K562 (cell line): ENCODE data around the gene DISC1. TPM values are rescaled to one million over a fixed set of nuclear protein-coding genes. Genes with fewer than 3 reads are reported as not detected.

Experiments
- ATAC-seq: fragments of 200-7000 bp; cut with Tn5 transposase; 3 replicates; pipeline ENCODE4 v1.9.1; 2020; ENCODE audit warnings: moderate library complexity
- BruUV-seq: library from RNA; stranded (reverse); fragments of 400-500 nt; replicated peaks from 2 replicates; lab custom pipeline; 2021; lab: Mats Ljungman, UMichigan
- CTCF ChIA-PET: fragments of 300-600 bp; formaldehyde crosslinking; extraction: SDS; loops from one replicate; lab custom pipeline; 2021; ENCODE audit warnings: low intra/inter-chr PET ratio; lab: Yijun Ruan, JAX
- POLR2A ChIA-PET: fragments of 300-600, 350-650 bp; sonication (Branson Sonifier 250); formaldehyde crosslinking; extraction: SDS; loops from one replicate; lab custom pipeline; 2021; ENCODE audit warnings: antibody characterized with exemption, inconsistent platforms; lab: Yijun Ruan, JAX
- DNase-seq, 4 experiments: peaks; one replicate each; pipeline versions ENCODE4 v3.0.0 to v3.0.0-alpha.2; 2011 to 2018; ENCODE audit warnings: low spot score in 3 of 4, mixed read lengths in 3 of 4; ENCODE audit errors: extremely low read depth in 1 of 4
- FAIRE-seq: peaks from 2 replicates; lab custom pipeline; 2011; peaks lifted over from hg19 to GRCh38; lab: Jason Lieb, UNC
- H2AFZ ChIP-seq: 2 replicates; pipeline ENCODE4 v1.6.0; 2011; ENCODE audit warnings: low read depth, low read length, control low read depth, inconsistent platforms
- H3K27ac ChIP-seq: fragments of 200-600 bp; 3 replicates; pipeline ENCODE4 v1.8.0; 2011; ENCODE audit warnings: low read depth, mild to moderate bottlenecking, control low read depth, inconsistent platforms, low read length, moderate library complexity, mixed read lengths; ENCODE audit errors: extremely low read depth
- H3K27me3 ChIP-seq, 2 experiments: fragments of 300-600 bp in 1 of 2; 2 replicates in 1 of 2; 3 replicates in 1 of 2; pipeline versions ENCODE4 v1.6.0 to v1.8.0; 2011; ENCODE audit warnings: inconsistent platforms in 2 of 2, low read length in 2 of 2, mild to moderate bottlenecking in 1 of 2, mixed read lengths in 1 of 2, moderate library complexity in 1 of 2; ENCODE audit not compliant: control insufficient read depth in 2 of 2, insufficient read depth in 2 of 2
- H3K36me3 ChIP-seq: fragments of 300-600 bp; 3 replicates; pipeline ENCODE4 v1.8.0; 2011; ENCODE audit warnings: mild to moderate bottlenecking, low read length, inconsistent platforms; ENCODE audit not compliant: control insufficient read depth, insufficient read depth
- H3K4me1 ChIP-seq, 2 experiments: fragments of 200-600 bp in 1 of 2; replicated peaks in 1 of 2; 2 replicates in 1 of 2; 3 replicates in 1 of 2; pipeline versions ENCODE4 v1.5.1 to v1.8.0; 2011; ENCODE audit warnings: inconsistent platforms in 2 of 2, low read length in 2 of 2, mild to moderate bottlenecking in 1 of 2, mixed read lengths in 1 of 2, moderate library complexity in 1 of 2; ENCODE audit not compliant: control insufficient read depth in 2 of 2, insufficient read depth in 2 of 2
- H3K4me2 ChIP-seq: 2 replicates; pipeline ENCODE4 v1.6.1; 2011; ENCODE audit warnings: low read length, control low read depth, inconsistent platforms, mixed read lengths; ENCODE audit not compliant: insufficient read depth
- H3K4me3 ChIP-seq: fragments of 200-600 bp; sonication (generic), shearing (Covaris generic); 2 replicates; pipeline ENCODE4 v1.5.1; 2016; ENCODE audit warnings: control low read depth, inconsistent platforms
- H3K79me2 ChIP-seq: fragments of 200-600 bp; 3 replicates; pipeline ENCODE4 v1.8.0; 2011; ENCODE audit warnings: low read length, inconsistent platforms; ENCODE audit not compliant: control insufficient read depth, insufficient read depth
- H3K9ac ChIP-seq, 2 experiments: 2 replicates each; pipeline versions ENCODE4 v1.6.0 to v1.6.1; 2011; ENCODE audit warnings: low read depth in 2 of 2, low read length in 2 of 2, control low read depth in 1 of 2, inconsistent platforms in 1 of 2, mild to moderate bottlenecking in 1 of 2, mixed read lengths in 1 of 2; ENCODE audit not compliant: insufficient read depth in 1 of 2
- H3K9me1 ChIP-seq: one replicate; pipeline ENCODE4 v1.6.0; 2011; ENCODE audit warnings: inconsistent platforms, mild to moderate bottlenecking, low read length, moderate library complexity; ENCODE audit not compliant: control insufficient read depth, insufficient read depth
- H3K9me3 ChIP-seq: replicated peaks from 2 replicates; pipeline ENCODE4 v1.5.1; 2011; ENCODE audit warnings: low read depth, low read length, inconsistent platforms; ENCODE audit not compliant: control insufficient read depth, insufficient read depth
- H4K20me1 ChIP-seq: replicated peaks from 2 replicates; pipeline ENCODE4 v1.6.1; 2011; ENCODE audit warnings: low read length, inconsistent platforms, mixed read lengths; ENCODE audit not compliant: control insufficient read depth, insufficient read depth
- CBFA2T3 ChIP-seq: fragments of 450-650 bp; IDR thresholded peaks from 2 replicates; pipeline ENCODE4 v1.6.1; 2017
- ETV1 ChIP-seq: fragments of 450-650 bp; conservative IDR thresholded peaks from 2 replicates; pipeline ENCODE4 v1.6.1; 2016; ENCODE audit warnings: missing genetic modification characterization, control low read depth, low read depth, missing compliant biosample characterization
- GATAD2A ChIP-seq: fragments of 450-650 bp; IDR thresholded peaks from 2 replicates; pipeline ENCODE4 v1.6.1; 2017
- HDAC1 ChIP-seq, 2 experiments: fragments of 450-650 bp; IDR thresholded peaks; 2 replicates each; pipeline ENCODE4 v1.6.1; 2016 to 2017; ENCODE audit warnings: inconsistent platforms in 1 of 2, mild to moderate bottlenecking in 1 of 2, moderate library complexity in 1 of 2
- JUN ChIP-seq, 2 experiments: sonication (generic) in 1 of 2; formaldehyde crosslinking in 1 of 2; IDR thresholded peaks; 2 replicates each; pipeline versions ENCODE4 v1.6.1 to v1.8.0; 2012 to 2022; ENCODE audit warnings: borderline replicate concordance in 2 of 2, mild to moderate bottlenecking in 2 of 2, improper control_type of control experiment in 1 of 2, low read depth in 1 of 2, low read length in 1 of 2, missing genetic modification reagents in 1 of 2
- NFE2L1 ChIP-seq: fragments of 450-650 bp; IDR thresholded peaks from 2 replicates; pipeline ENCODE4 v1.6.1; 2016; ENCODE audit warnings: missing genetic modification characterization, low read depth, mild to moderate bottlenecking, missing compliant biosample characterization, moderate library complexity, borderline replicate concordance
- NFYB ChIP-seq: IDR thresholded peaks from 2 replicates; pipeline ENCODE4 v1.6.1; 2011; ENCODE audit warnings: mild to moderate bottlenecking, moderate library complexity; ENCODE audit not compliant: insufficient read length; ENCODE audit errors: extremely low read depth
- POLR2H ChIP-seq: IDR thresholded peaks from 2 replicates; pipeline ENCODE4 v1.6.1; 2016; ENCODE audit warnings: missing genetic modification characterization, low read depth, mild to moderate bottlenecking, control low read depth, missing compliant biosample characterization, moderate library complexity
- SAFB2 ChIP-seq: fragments of 200-400 bp; formaldehyde crosslinking; IDR thresholded peaks from 2 replicates; pipeline ENCODE4 v1.6.1; 2018; ENCODE audit warnings: borderline replicate concordance, low read length, low read depth, moderate library complexity; ENCODE audit not compliant: severe bottlenecking
- U2AF1 ChIP-seq: fragments of 200-400 bp; formaldehyde crosslinking; optimal IDR thresholded peaks from 2 replicates; pipeline ENCODE3; 2017; ENCODE audit warnings: mild to moderate bottlenecking, low read depth, low read length, moderate library complexity
- ZNF644 ChIP-seq: fragments of 200-800 bp; sonication (Bioruptor generic); IDR thresholded peaks from 2 replicates; pipeline ENCODE4 v1.6.1; 2016; ENCODE audit warnings: low read depth, missing genetic modification characterization, missing compliant biosample characterization
- WGBS: fragments of 100-300 bp; shearing (Covaris generic); methylation state at CpG from one replicate; pipeline ENCODE4 v1.1.6; 2016; ENCODE audit warnings: low coverage, mixed read lengths; ENCODE audit not compliant: insufficient coverage; ENCODE audit errors: missing lambda C conversion rate; 5-methylcytosine and 5-hydroxymethylcytosine counted together
- in situ Hi-C: fragments of 300-500 bp; cut with MboI; formaldehyde crosslinking; loops from 4 replicates; pipeline ENCODE4 v1.15.0; 2018; ENCODE audit warnings: inconsistent platforms, mixed read lengths
- intact Hi-C: fragments of 100-400 bp; cut with micrococcal nuclease; formaldehyde crosslinking; loops from 2 replicates; pipeline ENCODE4 v1.14.2; 2022
- polyA plus RNA-seq, 8 experiments: library from polyadenylated mRNA; depleted of rRNA in 4 of 8; stranded (reverse) in 5 of 8; unstranded in 3 of 8; fragments of >200 nt; fragmentation: Nextera tagmentation in 2 of 8; fragmentation: Illumina TruSeq in 1 of 8; extraction: Ambion mirVana in 2 of 8; extraction: Trizol in 1 of 8; gene quantifications; 2 replicates each; pipeline versions ENCODE4 v1.2.1 to v1.2.3, GENCODE V29; 2011 to 2014; ENCODE audit warnings: inconsistent platforms in 1 of 8, missing spikeins in 1 of 8
- total RNA-seq, 7 experiments: library from RNA; depleted of rRNA in 6 of 7; stranded (reverse); fragments of >200 nt in 6 of 7; fragmentation: Illumina TruSeq in 2 of 7; extraction: Trizol in 2 of 7; gene quantifications; 2 replicates each; pipeline versions ENCODE4 v1.2.1 to v1.2.3, GENCODE V29; 2011 to 2021; ENCODE audit warnings: low replicate concordance in 1 of 7
- TF ChIP-seq, protein P1 (sequence below): fragments of 450-650 bp; IDR thresholded peaks from 2 replicates; pipeline ENCODE4 v1.7.0; 2016; ENCODE audit warnings: borderline replicate concordance

Gene DISC1
- total and polyA plus RNA-seq, 9 of the 15 experiments (the other 6 are each of a cell fraction or from before 2014, with no cell fraction given): 0.01 to 0.11 (median 0.08) TPM; not detected in 1

DNA sequence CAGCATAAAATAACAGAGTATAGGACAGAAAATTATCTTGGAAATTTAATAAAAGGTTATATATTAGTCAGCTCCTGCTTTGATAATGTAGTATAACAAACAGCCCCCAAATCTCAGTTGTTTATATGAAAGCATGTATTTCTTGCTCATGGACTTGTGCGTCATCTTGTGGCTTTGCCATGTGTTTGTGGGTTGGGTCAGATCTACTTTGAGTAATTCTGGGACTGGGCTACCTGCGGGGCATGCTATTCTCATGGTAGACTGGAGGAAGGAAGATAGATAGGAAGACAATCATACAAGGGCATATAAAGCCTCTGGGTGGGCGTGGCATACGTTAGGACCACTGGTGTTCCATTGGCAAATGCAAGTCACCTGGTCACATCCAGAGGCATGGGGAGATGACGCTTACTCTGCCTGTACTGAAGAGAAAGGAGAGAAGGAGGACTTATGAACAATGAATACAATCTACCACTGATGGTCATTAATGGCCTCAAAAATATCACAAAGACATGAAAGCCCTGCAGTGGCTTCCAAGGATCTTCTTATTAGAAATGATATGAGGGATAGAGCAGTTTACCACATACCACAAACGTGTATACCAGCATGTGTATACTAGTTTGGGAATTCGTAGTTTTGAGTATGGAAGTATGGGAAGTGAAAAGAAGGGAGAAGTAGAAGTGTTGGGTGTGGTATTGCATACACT is 267.0 kb downstream of the DISC1 start:
- Histone ChIP-seq H3K4me3 (no peak overlapping the region), H3K36me3 (no peaks in the 10 kb centered on the region), H3K79me2 (no peaks in the 10 kb centered on the region), H3K9me1 (no peaks in the 10 kb centered on the region), H3K4me1 (no peaks in the 10 kb centered on the region), H3K4me2 (no peak overlapping the region), H3K27ac (no peak overlapping the region)
- in situ Hi-C loops: no loop called here
- CTCF ChIA-PET: no interaction called here
- no peak for ATAC-seq
- intact Hi-C loops: no loop called here
- no peak for DNase-seq
- no peak for FAIRE-seq
- WGBS: 1% methylated on average over 7 of the region's 7 CpGs
- TF ChIP-seq POLR2H (tag) (no peak), NFYB (peak; percentile 19)
- TF ChIP-seq, all 486 proteins: peak for 1
- POLR2A ChIA-PET: no interaction called here
- Histone ChIP-seq H3K9me3 (no peaks in the 10 kb centered on the region), H2AFZ (no peak overlapping the region), H3K9ac (no peak overlapping the region), H3K27me3 (no peaks in the 10 kb centered on the region), H4K20me1 (no peaks in the 10 kb centered on the region)
- no TSS peak for BruUV-seq

DNA sequence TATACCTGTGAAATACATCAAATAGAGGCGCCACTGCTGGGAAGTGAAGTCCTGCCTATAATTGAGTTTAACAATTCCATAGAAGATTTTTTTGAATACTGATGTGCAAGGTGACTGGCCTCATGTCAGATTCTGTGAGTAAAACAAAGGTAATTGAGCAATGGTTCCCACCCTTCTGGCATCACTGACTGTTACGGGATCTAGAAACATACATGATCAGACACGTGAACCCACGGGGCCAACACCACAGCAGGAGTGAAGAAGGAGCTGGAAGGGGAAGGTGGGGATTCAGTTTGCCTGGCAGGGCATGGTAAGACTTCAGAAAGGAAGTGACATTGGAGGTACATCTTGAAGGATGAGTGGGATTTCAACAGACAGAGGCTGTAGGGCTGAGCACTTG is 270.2 kb downstream of the DISC1 start:
- Histone ChIP-seq H3K27me3 (no peaks in the 10 kb centered on the region), H3K27ac (no peak overlapping the region), H3K4me2 (no peak overlapping the region), H3K9ac (no peak overlapping the region), H3K4me3 (no peak overlapping the region), H3K9me1 (no peaks in the 10 kb centered on the region), H3K79me2 (no peaks in the 10 kb centered on the region), H3K9me3 (no peaks in the 10 kb centered on the region), H2AFZ (no peak overlapping the region), H4K20me1 (no peaks in the 10 kb centered on the region), H3K4me1 (no peaks in the 10 kb centered on the region), H3K36me3 (no peaks in the 10 kb centered on the region)
- ATAC-seq: no peak
- CTCF ChIA-PET: no interaction called here
- WGBS: 0% methylated on average over 4 of the region's 4 CpGs
- POLR2A ChIA-PET: interaction anchor here (0.6 kb wide), 1 partner anchor 72 kb away, joined by 3 read pairs; no protein-coding TSS in a partner anchor
- no TSS peak for BruUV-seq
- no peak for FAIRE-seq
- no peak for DNase-seq
- in situ Hi-C loops (no loop called here), intact Hi-C loops (no loop called here)
- no peak for TF ChIP-seq ZNF644 (tag)
- no peak for TF ChIP-seq U2AF1
- TF ChIP-seq JUN (IDR thresholded peaks at IDR 0.05; ENCODE audit: borderline replicate concordance, low read depth, low read length): no peak
- no peak for TF ChIP-seq JUN (CRISPR knock-in tag; IDR thresholded peaks at IDR 0.05; ENCODE audit: borderline replicate concordance)
- TF ChIP-seq CBFA2T3: no peak
- TF ChIP-seq ETV1 (tag): no peak
- TF ChIP-seq SAFB2: no peak
- no peak for TF ChIP-seq GATAD2A
- TF ChIP-seq NFE2L1 (tag): no peak
- TF ChIP-seq, protein P1, sequence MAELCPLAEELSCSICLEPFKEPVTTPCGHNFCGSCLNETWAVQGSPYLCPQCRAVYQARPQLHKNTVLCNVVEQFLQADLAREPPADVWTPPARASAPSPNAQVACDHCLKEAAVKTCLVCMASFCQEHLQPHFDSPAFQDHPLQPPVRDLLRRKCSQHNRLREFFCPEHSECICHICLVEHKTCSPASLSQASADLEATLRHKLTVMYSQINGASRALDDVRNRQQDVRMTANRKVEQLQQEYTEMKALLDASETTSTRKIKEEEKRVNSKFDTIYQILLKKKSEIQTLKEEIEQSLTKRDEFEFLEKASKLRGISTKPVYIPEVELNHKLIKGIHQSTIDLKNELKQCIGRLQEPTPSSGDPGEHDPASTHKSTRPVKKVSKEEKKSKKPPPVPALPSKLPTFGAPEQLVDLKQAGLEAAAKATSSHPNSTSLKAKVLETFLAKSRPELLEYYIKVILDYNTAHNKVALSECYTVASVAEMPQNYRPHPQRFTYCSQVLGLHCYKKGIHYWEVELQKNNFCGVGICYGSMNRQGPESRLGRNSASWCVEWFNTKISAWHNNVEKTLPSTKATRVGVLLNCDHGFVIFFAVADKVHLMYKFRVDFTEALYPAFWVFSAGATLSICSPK: no peak
- no peak for TF ChIP-seq HDAC1 (IDR thresholded peaks at IDR 0.05)
